B cell (primary cell): Measurements from ENCODE around the gene G2E3.

Experiments used
- CTCF ChIP-seq: fragments of 200-600 bp; IDR thresholded peaks from one replicate; pipeline ENCODE4 v1.8.0; 2022; ENCODE audit warnings: antibody characterized with exemption, mild to moderate bottlenecking
- EZH2 ChIP-seq: IDR thresholded peaks from 2 replicates; pipeline ENCODE4 v1.6.1; 2012; ENCODE audit warnings: borderline replicate concordance, low read depth, mild to moderate bottlenecking, moderate library complexity, low read length; ENCODE audit not compliant: insufficient read depth, poor library complexity, severe bottlenecking

DNA sequence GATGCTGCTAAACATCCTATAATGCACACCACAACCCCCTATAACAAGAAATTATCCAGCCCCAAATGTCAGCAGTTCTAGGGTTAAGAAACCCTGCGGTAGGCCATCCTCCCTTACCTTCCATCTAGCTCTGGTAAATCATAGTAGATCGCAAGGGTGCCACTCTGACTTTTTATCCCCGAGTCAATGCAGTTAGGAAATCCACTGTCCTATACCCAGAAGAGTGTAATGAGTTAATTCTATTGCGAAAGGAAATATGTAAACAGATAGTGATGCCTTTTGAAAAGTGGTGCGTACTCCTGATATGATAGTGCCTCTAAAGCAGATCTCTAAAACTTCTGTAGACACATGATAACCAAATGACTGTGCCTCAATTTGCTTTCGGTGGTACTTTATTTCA lies 93.0 kb downstream of the G2E3 start:
- TF ChIP-seq CTCF (no peak), EZH2 (no peak)
